Subcutaneous adipose tissue (tissue), 4 donors: ENCODE data around the gene DHX57. TPM values are rescaled to one million over a fixed set of nuclear protein-coding genes. Genes with fewer than 3 reads are reported as not detected.

Experiments
- total RNA-seq, 4 donors: library from RNA; depleted of rRNA; stranded (reverse); fragments of >200 nt; gene quantifications; one replicate each; pipeline ENCODE4 v1.1.0, GENCODE V29; 2016
- TF ChIP-seq, protein P1 (sequence below): fragments of 450-650 bp; IDR thresholded peaks from one replicate; pipeline ENCODE4 v1.5.1; 2016; ENCODE audit warnings: low read depth, mild to moderate bottlenecking, control low read depth, antibody characterized with exemption, moderate library complexity

DHX57 gene, protein sequence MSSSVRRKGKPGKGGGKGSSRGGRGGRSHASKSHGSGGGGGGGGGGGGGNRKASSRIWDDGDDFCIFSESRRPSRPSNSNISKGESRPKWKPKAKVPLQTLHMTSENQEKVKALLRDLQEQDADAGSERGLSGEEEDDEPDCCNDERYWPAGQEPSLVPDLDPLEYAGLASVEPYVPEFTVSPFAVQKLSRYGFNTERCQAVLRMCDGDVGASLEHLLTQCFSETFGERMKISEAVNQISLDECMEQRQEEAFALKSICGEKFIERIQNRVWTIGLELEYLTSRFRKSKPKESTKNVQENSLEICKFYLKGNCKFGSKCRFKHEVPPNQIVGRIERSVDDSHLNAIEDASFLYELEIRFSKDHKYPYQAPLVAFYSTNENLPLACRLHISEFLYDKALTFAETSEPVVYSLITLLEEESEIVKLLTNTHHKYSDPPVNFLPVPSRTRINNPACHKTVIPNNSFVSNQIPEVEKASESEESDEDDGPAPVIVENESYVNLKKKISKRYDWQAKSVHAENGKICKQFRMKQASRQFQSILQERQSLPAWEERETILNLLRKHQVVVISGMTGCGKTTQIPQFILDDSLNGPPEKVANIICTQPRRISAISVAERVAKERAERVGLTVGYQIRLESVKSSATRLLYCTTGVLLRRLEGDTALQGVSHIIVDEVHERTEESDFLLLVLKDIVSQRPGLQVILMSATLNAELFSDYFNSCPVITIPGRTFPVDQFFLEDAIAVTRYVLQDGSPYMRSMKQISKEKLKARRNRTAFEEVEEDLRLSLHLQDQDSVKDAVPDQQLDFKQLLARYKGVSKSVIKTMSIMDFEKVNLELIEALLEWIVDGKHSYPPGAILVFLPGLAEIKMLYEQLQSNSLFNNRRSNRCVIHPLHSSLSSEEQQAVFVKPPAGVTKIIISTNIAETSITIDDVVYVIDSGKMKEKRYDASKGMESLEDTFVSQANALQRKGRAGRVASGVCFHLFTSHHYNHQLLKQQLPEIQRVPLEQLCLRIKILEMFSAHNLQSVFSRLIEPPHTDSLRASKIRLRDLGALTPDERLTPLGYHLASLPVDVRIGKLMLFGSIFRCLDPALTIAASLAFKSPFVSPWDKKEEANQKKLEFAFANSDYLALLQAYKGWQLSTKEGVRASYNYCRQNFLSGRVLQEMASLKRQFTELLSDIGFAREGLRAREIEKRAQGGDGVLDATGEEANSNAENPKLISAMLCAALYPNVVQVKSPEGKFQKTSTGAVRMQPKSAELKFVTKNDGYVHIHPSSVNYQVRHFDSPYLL (N-terminal part only)
- 10 to 100 TPM; 12.6 to 19.1 (median 14.6) TPM for total RNA-seq

- TF ChIP-seq, protein P1, sequence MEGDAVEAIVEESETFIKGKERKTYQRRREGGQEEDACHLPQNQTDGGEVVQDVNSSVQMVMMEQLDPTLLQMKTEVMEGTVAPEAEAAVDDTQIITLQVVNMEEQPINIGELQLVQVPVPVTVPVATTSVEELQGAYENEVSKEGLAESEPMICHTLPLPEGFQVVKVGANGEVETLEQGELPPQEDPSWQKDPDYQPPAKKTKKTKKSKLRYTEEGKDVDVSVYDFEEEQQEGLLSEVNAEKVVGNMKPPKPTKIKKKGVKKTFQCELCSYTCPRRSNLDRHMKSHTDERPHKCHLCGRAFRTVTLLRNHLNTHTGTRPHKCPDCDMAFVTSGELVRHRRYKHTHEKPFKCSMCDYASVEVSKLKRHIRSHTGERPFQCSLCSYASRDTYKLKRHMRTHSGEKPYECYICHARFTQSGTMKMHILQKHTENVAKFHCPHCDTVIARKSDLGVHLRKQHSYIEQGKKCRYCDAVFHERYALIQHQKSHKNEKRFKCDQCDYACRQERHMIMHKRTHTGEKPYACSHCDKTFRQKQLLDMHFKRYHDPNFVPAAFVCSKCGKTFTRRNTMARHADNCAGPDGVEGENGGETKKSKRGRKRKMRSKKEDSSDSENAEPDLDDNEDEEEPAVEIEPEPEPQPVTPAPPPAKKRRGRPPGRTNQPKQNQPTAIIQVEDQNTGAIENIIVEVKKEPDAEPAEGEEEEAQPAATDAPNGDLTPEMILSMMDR = no peak
Observed at GRCh38 chr2:38875576-38876367, at the start of gene DHX57, which contains the start of gene MORN2. Gene DHX57 (minus strand): TSS chr2:38875934. CDS start chr2:38868405, 7,529 bp downstream. Gene MORN2 (plus strand): TSS chr2:38875976.

DNA sequence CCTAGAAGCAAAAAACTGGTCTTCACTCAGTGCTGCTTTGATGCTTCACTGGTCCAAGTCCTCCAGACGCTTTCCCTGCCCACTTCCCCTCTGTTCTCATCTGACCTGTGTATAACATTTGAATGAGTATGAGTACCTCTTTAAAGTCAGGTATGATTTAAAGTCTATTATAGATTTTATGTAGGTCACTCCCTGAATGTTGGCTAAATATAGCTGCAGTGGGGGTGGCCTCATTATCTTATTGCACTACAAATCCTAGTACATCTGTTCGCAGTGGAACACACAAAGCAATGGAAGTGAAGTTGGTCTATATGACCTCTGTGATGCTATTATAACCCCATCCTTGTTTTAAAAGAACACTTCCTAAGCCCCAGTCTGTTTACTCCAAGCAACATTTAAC lies 47.2 kb upstream of the DHX57 start:
- TF ChIP-seq, protein P1 = no peak

DNA sequence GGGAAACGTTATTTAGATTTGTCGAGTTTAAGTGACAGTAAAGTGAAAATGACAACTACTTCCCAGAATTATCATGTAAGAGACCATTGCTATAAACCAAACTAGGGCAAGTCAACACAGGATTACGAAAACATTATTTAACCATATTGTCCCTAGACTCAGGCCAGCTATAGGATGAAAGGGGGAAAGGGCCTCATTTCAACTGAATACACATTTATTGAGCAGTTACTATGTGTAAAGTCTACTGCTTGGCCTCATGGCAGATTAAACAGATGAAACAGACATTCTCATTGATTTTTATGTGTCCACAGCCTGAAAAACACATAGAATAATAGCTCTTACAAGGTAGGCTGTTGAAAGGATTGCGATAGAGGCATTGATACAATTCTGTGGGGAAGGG lies 46.7 kb upstream of the DHX57 start:
- TF ChIP-seq, protein P1 = no peak

GRCh38 chr2:38912619-38913018 lies 36.9 kb upstream of the DHX57 start:
- TF ChIP-seq, protein P1 = no peak

- TF ChIP-seq, protein P1 = no peak
Observed at GRCh38 chr2:38911191-38911590, 35.5 kb upstream of the DHX57 start.

- TF ChIP-seq, protein P1 = no peak
Observed at GRCh38 chr2:38909872-38910271, 34.1 kb upstream of the DHX57 start.
